ENCODE measurements around the gene FAM131A. TPM values are rescaled to one million over a fixed set of nuclear protein-coding genes. Genes with fewer than 3 reads are reported as not detected.
A peak's percentile ranks its signal among the peaks of the same experiment; 100 is the strongest.

Gene FAM131A
- total RNA-seq, 1 experiment from 2014 or later, result 14.4 TPM

- Mint-ChIP-seq H3K4me3 (no peak overlapping the region), H3K4me1 (peaks cover 4 to 6% of the 10 kb centered on the region in 2 experiments; a peak in 3 of 4 replicates), H3K36me3 (ENCODE audit: insufficient read depth in 1 of 3, low read depth in 3 of 3) (no peaks in the 10 kb centered on the region), H3K9me3 (peaks cover 0 to 3% of the 10 kb centered on the region in 2 experiments; a peak in 2 of 5 replicates), H3K27me3 (ENCODE audit: low read depth) (peaks cover 53% of the 10 kb centered on the region), H3K27ac (no peak overlapping the region)
- Histone ChIP-seq H3K18ac (ENCODE audit: insufficient read length, low read depth, low read length) (no peak overlapping the region), H3K27ac (ENCODE audit: insufficient read length, low read depth, low read length) (no peak overlapping the region), H2BK20ac (ENCODE audit: low read depth, low read length, poor library complexity, severe bottlenecking) (no peak overlapping the region), H3K23me2 (ENCODE audit: insufficient read length, low read depth, low read length, poor library complexity, severe bottlenecking) (peaks cover 3% of the 10 kb centered on the region), H3K79me1 (ENCODE audit: insufficient read depth, low read depth, low read length, poor library complexity, severe bottlenecking) (no peaks in the 10 kb centered on the region), H4K20me1 (ENCODE audit: control insufficient read depth, insufficient read depth, insufficient read length) (no peaks in the 10 kb centered on the region), H3K4me1 (ENCODE audit: insufficient read depth, low read length) (no peaks in the 10 kb centered on the region), H3K9me3 (ENCODE audit: control insufficient read depth, low read depth, low read length) (no peaks in the 10 kb centered on the region), H2BK12ac (ENCODE audit: insufficient read length, low read depth, low read length) (no peak overlapping the region), H3K9ac (ENCODE audit: extremely low read depth, insufficient read length, low read length) (no peak overlapping the region), H3K14ac (ENCODE audit: insufficient read depth, low read length) (no peak overlapping the region), H3K4ac (ENCODE audit: low read depth, low read length) (no peak overlapping the region), H3K79me2 (ENCODE audit: insufficient read depth, low read length) (no peaks in the 10 kb centered on the region), H3K56ac (ENCODE audit: insufficient read length, low read depth, low read length) (no peak overlapping the region), H3K4me2 (ENCODE audit: insufficient read depth, insufficient read length, low read length) (no peak overlapping the region), H3K23ac (ENCODE audit: insufficient read length, low read depth, low read length) (no peak overlapping the region), H4K5ac (ENCODE audit: insufficient read length, low read depth, low read length) (no peak overlapping the region), H2BK15ac (ENCODE audit: low read depth, low read length) (no peak overlapping the region), H2AK5ac (ENCODE audit: insufficient read length, low read length) (no peak overlapping the region), H3T11ph (ENCODE audit: low read length) (no peak overlapping the region), H2AFZ (ENCODE audit: low read length) (no peak overlapping the region), H4K91ac (ENCODE audit: insufficient read length, low read depth, low read length) (no peak overlapping the region), H2BK5ac (ENCODE audit: insufficient read length, low read length) (no peak overlapping the region), H2BK120ac (ENCODE audit: low read depth, low read length, poor library complexity, severe bottlenecking) (no peak overlapping the region), H3K27me3 (ENCODE audit: insufficient read depth, low read length) (peaks cover 16% of the 10 kb centered on the region; the same call in 1 of the 2 replicates), H4K8ac (replicated peaks; ENCODE audit: insufficient read length, low read depth, low read length) (no peak overlapping the region)
- no CpG with 5 or more reads among the region's 37 CpGs for WGBS (ENCODE audit: extremely low coverage, insufficient read length, low lambda C conversion rate)
- TF ChIP-seq CTCF (conservative IDR thresholded peaks at IDR 0.05), result no peak
- DNase-seq, result peak; percentile 46
These were observed 48.8 kb downstream of the FAM131A start for GRCh38 chr3:184386047-184386806.

Data from H9 (cell line).